ENCODE results near the gene DNTT. TPM values are rescaled to one million over a fixed set of nuclear protein-coding genes. Genes with fewer than 3 reads are reported as not detected.

The DNTT gene
- total RNA-seq, 1 donor from 2014 or later: not detected

DNA sequence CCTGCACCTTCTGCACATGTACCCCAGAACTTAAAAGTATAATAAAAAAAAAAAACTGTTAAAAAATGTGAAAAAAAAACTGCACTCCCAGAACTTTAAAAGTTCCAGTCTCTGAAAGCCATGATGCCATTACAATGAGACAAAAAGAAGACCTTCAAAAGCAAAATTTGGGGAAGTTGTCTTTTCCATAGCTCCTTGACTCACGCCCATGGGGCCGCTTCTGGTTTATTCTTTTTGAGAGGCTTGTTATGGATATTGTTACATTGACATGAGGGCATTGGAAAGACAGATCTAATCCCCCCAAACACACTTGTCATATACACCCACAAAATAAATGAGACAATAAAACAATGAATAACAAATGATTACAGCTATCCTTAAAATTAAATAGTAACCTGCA, 33.7 kb upstream of the DNTT start:
- no peaks in the 10 kb centered on the region for H3K27me3 Mint-ChIP-seq
- H3K9me3 Mint-ChIP-seq (ENCODE audit: low read depth): no peaks in the 10 kb centered on the region
- DNase-seq (ENCODE audit: low spot score, unreplicated experiment): no peak
- TF ChIP-seq, protein P1, sequence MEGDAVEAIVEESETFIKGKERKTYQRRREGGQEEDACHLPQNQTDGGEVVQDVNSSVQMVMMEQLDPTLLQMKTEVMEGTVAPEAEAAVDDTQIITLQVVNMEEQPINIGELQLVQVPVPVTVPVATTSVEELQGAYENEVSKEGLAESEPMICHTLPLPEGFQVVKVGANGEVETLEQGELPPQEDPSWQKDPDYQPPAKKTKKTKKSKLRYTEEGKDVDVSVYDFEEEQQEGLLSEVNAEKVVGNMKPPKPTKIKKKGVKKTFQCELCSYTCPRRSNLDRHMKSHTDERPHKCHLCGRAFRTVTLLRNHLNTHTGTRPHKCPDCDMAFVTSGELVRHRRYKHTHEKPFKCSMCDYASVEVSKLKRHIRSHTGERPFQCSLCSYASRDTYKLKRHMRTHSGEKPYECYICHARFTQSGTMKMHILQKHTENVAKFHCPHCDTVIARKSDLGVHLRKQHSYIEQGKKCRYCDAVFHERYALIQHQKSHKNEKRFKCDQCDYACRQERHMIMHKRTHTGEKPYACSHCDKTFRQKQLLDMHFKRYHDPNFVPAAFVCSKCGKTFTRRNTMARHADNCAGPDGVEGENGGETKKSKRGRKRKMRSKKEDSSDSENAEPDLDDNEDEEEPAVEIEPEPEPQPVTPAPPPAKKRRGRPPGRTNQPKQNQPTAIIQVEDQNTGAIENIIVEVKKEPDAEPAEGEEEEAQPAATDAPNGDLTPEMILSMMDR (IDR thresholded peaks at IDR 0.05; ENCODE audit: unreplicated experiment): no peak
- peaks cover 22% of the 10 kb centered on the region for H3K4me1 Mint-ChIP-seq (ENCODE audit: low read depth)
- H3K36me3 Mint-ChIP-seq (ENCODE audit: insufficient read depth): no peaks in the 10 kb centered on the region
- H3K4me3 Mint-ChIP-seq (ENCODE audit: low read depth): no peak overlapping the region
- no peak overlapping the region for H3K27ac Mint-ChIP-seq

DNA sequence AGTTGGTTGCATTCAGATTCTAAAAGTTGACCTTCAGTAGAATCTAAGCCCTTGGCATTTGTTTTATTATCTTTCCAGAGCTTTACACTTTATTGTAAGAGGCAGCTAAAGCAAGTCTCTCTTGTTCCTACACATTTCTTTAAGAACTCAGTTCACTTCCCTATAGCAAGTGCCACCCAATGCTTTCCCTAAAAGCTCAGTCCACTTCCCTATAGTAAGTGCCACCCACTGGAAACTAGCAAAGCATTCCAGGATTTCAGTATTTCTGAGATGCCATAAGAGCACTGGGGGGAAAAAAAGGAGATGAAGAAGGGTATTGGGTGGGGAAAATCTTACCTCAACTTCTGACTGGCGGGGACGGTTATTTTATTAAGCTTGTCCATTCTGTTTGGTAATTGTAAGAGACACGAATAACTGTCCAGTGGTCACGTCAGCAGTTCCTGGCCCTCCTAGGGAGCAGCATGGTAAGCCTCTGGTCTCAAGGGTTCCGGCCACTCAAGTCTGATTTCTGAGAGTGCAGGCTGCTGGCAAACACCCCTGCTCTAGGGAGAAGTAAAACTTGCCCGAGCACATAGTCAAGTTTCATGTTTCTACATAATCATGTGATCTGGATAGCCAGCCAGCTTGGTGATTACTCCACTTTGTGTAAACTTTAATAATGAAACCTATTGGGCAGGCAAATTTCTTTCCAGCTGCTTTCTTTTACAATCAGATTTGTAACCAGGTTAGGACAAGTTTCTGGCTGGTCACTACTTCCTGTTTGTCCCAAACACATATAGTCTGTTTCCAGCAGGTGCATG, 33.0 kb upstream of the DNTT start, which contains the start of gene BLNK:
BLNK (minus strand) TSS at position 554 of the 800 bp plus-strand sequence; CDS start at position 383, 171 bp downstream.
- Mint-ChIP-seq H3K27ac (peak within 1 kb of the TSS; percentile 88), H3K4me1 (ENCODE audit: low read depth) (peaks cover 22% of the 10 kb centered on the region), H3K4me3 (ENCODE audit: low read depth) (no peak within 1 kb of the TSS), H3K9me3 (ENCODE audit: low read depth) (no peaks in the 10 kb centered on the region), H3K27me3 (no peaks in the 10 kb centered on the region), H3K36me3 (ENCODE audit: insufficient read depth) (no peaks in the 10 kb centered on the region)
- TF ChIP-seq, protein P1 (IDR thresholded peaks at IDR 0.05; ENCODE audit: unreplicated experiment): no peak
- no peak for DNase-seq (ENCODE audit: low spot score, unreplicated experiment)

- DNase-seq (ENCODE audit: low spot score, unreplicated experiment): no peak
- no peak overlapping the region for H3K4me3 Mint-ChIP-seq (ENCODE audit: low read depth)
- peaks cover 20% of the 10 kb centered on the region for H3K4me1 Mint-ChIP-seq (ENCODE audit: low read depth)
- H3K27ac Mint-ChIP-seq: no peak overlapping the region
- no peaks in the 10 kb centered on the region for H3K36me3 Mint-ChIP-seq (ENCODE audit: insufficient read depth)
- no peaks in the 10 kb centered on the region for H3K9me3 Mint-ChIP-seq (ENCODE audit: low read depth)
- TF ChIP-seq, protein P1 (IDR thresholded peaks at IDR 0.05; ENCODE audit: unreplicated experiment): no peak
- H3K27me3 Mint-ChIP-seq: no peaks in the 10 kb centered on the region
Observed at GRCh38 chr10:96272316-96273280, 31.6 kb upstream of the DNTT start.

DNA sequence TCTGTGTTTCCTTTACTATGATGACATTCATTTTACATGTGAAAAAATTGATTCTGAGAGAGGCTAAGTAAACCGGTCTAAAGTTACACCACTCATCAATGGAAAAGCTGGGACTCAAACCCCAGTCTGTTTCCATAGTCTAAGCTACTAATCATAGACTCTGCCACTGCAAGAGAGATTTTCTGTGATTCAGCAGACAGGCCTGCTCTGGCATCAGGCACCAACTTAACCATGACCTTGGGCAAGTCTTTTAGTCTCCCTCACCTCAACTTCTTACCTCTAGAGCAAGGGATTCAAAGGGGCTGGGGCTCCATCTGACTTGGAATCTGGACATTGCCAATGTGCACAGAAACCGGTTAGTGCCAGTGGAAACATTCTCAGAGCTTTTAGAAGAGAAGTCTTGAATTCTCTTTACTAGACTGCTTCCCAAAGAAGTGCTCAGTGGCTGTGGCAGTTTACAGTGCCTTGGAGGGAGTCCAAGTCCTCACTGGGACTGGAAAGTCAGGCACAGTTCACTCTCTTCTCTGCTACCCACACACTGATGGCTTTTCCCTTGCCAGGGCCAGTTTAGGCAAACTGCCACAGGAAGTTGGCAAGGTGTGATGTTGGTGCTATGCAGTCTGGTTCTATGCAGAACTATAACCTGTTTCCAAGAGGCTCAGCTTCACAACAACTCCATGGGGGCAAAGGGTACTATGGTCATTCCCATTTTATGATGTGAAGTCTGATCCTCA, 28.4 kb upstream of the DNTT start:
- Mint-ChIP-seq H3K27me3 (no peaks in the 10 kb centered on the region), H3K27ac (no peak overlapping the region), H3K36me3 (ENCODE audit: insufficient read depth) (no peaks in the 10 kb centered on the region), H3K9me3 (ENCODE audit: low read depth) (no peaks in the 10 kb centered on the region), H3K4me3 (ENCODE audit: low read depth) (no peak overlapping the region), H3K4me1 (ENCODE audit: low read depth) (peaks cover 20% of the 10 kb centered on the region)
- TF ChIP-seq, protein P1 (IDR thresholded peaks at IDR 0.05; ENCODE audit: unreplicated experiment): no peak
- DNase-seq (ENCODE audit: low spot score, unreplicated experiment): no peak
